Measurements from ENCODE around the gene ADGRG4. TPM values are rescaled to one million over a fixed set of nuclear protein-coding genes. Genes with fewer than 3 reads are reported as not detected.

Gene ADGRG4
- total RNA-seq, 2 donors from 2014 or later, result not detected

- H3K36me3 ChIP-seq, result no peaks in the 10 kb centered on the region
- no peak overlapping the region for H3K27ac ChIP-seq
- peaks cover 0 to 15% of the 10 kb centered on the region in 2 donors for H3K9me3 ChIP-seq
- TF ChIP-seq CTCF (IDR thresholded peaks at IDR 0.05), result no peak
- no peak overlapping the region for H3K4me3 ChIP-seq
- H3K4me1 ChIP-seq, result no peaks in the 10 kb centered on the region
- no peak for DNase-seq (ENCODE audit: low spot score)
- no peaks in the 10 kb centered on the region for H3K27me3 ChIP-seq
These were observed 38.9 kb downstream of the ADGRG4 start for GRCh38 chrX:136339702-136340101.

- H3K27me3 ChIP-seq, result no peaks in the 10 kb centered on the region
- no peak overlapping the region for H3K27ac ChIP-seq
- no peak for TF ChIP-seq CTCF (IDR thresholded peaks at IDR 0.05)
- no peak for DNase-seq (ENCODE audit: low spot score)
- no peaks in the 10 kb centered on the region for H3K9me3 ChIP-seq
- H3K36me3 ChIP-seq, result no peaks in the 10 kb centered on the region
- no peak overlapping the region for H3K4me3 ChIP-seq
- no peaks in the 10 kb centered on the region for H3K4me1 ChIP-seq
These were observed 43.6 kb downstream of the ADGRG4 start for GRCh38 chrX:136344320-136344719.

- Histone ChIP-seq H3K9me3 (no peaks in the 10 kb centered on the region), H3K36me3 (no peaks in the 10 kb centered on the region), H3K27me3 (no peaks in the 10 kb centered on the region), H3K4me3 (no peak overlapping the region), H3K4me1 (no peaks in the 10 kb centered on the region), H3K27ac (no peak overlapping the region)
- DNase-seq (ENCODE audit: low spot score), result no peak
- no peak for TF ChIP-seq CTCF (IDR thresholded peaks at IDR 0.05)
These were observed 45.7 kb downstream of the ADGRG4 start for GRCh38 chrX:136346506-136346905.

GRCh38 chrX:136347706-136348105, 46.9 kb downstream of the ADGRG4 start:
- no peak for DNase-seq (ENCODE audit: low spot score)
- H3K27ac ChIP-seq, result no peak overlapping the region
- no peaks in the 10 kb centered on the region for H3K36me3 ChIP-seq
- H3K4me3 ChIP-seq, result no peak overlapping the region
- H3K27me3 ChIP-seq, result no peaks in the 10 kb centered on the region
- no peaks in the 10 kb centered on the region for H3K4me1 ChIP-seq
- TF ChIP-seq CTCF (IDR thresholded peaks at IDR 0.05), result no peak
- no peaks in the 10 kb centered on the region for H3K9me3 ChIP-seq

GRCh38 chrX:136353526-136354093, 52.8 kb downstream of the ADGRG4 start:
- DNase-seq (ENCODE audit: low spot score), result no peak
- Histone ChIP-seq H3K4me1 (no peaks in the 10 kb centered on the region), H3K9me3 (no peaks in the 10 kb centered on the region), H3K27ac (no peak overlapping the region), H3K36me3 (no peaks in the 10 kb centered on the region), H3K27me3 (no peaks in the 10 kb centered on the region), H3K4me3 (no peak overlapping the region)
- no peak for TF ChIP-seq CTCF (IDR thresholded peaks at IDR 0.05)

GRCh38 chrX:136354201-136354600, 53.4 kb downstream of the ADGRG4 start:
- Histone ChIP-seq H3K4me1 (no peaks in the 10 kb centered on the region), H3K4me3 (no peak overlapping the region), H3K27me3 (no peaks in the 10 kb centered on the region), H3K9me3 (no peaks in the 10 kb centered on the region), H3K36me3 (no peaks in the 10 kb centered on the region), H3K27ac (no peak overlapping the region)
- no peak for TF ChIP-seq CTCF (IDR thresholded peaks at IDR 0.05)
- DNase-seq (ENCODE audit: low spot score), result no peak
